Common myeloid progenitor, CD34-positive (primary cell): ENCODE results near the gene TSPYL6.

Experiments
- CTCF ChIA-PET: fragments of 350-600 bp; sonication (Branson Sonifier 250); formaldehyde crosslinking; loops from one replicate; lab custom pipeline; 2021; ENCODE audit warnings: antibody characterized with exemption; lab: Charles Lee
- POLR2A ChIA-PET: fragments of 350-600 bp; sonication (Branson Sonifier 250); formaldehyde crosslinking; loops from one replicate; lab custom pipeline; 2021; ENCODE audit warnings: antibody characterized with exemption; lab: Charles Lee
- DNase-seq, 3 donors: peaks; one replicate each; pipeline versions ENCODE4 v3.0.0 to v3.0.0-alpha.2; 2013
- H3K27ac ChIP-seq, 2 experiments: 1 replicate in 1 of 2; 2 replicates in 1 of 2; pipeline ENCODE4 v1.7.0; 2013; ENCODE audit warnings: inconsistent platforms in 2 of 2, low read length in 2 of 2, mild to moderate bottlenecking in 2 of 2, low read depth in 1 of 2, moderate library complexity in 1 of 2; ENCODE audit not compliant: severe bottlenecking in 2 of 2, insufficient read depth in 1 of 2, poor library complexity in 1 of 2
- H3K27me3 ChIP-seq, 5 experiments: replicated peaks in 2 of 5; 1 replicate in 3 of 5; 2 replicates in 2 of 5; pipeline versions ENCODE4 v1.6.1 to v1.7.0; 2013; ENCODE audit warnings: low read length in 4 of 5, mild to moderate bottlenecking in 2 of 5, moderate library complexity in 2 of 5, inconsistent platforms in 1 of 5; ENCODE audit not compliant: insufficient read depth in 5 of 5, control insufficient read depth in 4 of 5
- H3K36me3 ChIP-seq, 4 experiments: 1 replicate in 2 of 4; 2 replicates in 2 of 4; pipeline versions ENCODE4 v1.6.1 to v1.7.0; 2013; ENCODE audit warnings: low read length in 3 of 4, control low read depth in 1 of 4, mild to moderate bottlenecking in 1 of 4; ENCODE audit not compliant: control insufficient read depth in 4 of 4, insufficient read depth in 4 of 4
- H3K4me1 ChIP-seq, 4 experiments: 1 replicate in 3 of 4; 2 replicates in 1 of 4; pipeline versions ENCODE4 v1.6.1 to v1.7.1; 2013; ENCODE audit warnings: low read length in 3 of 4, mild to moderate bottlenecking in 3 of 4, control low read depth in 1 of 4, inconsistent platforms in 1 of 4, moderate library complexity in 1 of 4; ENCODE audit not compliant: control insufficient read depth in 4 of 4, insufficient read depth in 4 of 4; ENCODE audit errors: control extremely low read depth in 1 of 4
- H3K4me3 ChIP-seq, 7 experiments: 1 replicate in 4 of 7; 2 replicates in 3 of 7; pipeline versions ENCODE4 v1.5.1 to v1.7.0; 2013; ENCODE audit warnings: mild to moderate bottlenecking in 7 of 7, low read length in 6 of 7, moderate library complexity in 6 of 7, inconsistent platforms in 2 of 7, low read depth in 2 of 7, control low read depth in 1 of 7; ENCODE audit not compliant: insufficient read depth in 4 of 7, control insufficient read depth in 1 of 7; ENCODE audit errors: extremely low read depth in 1 of 7
- H3K9me3 ChIP-seq, 5 experiments: 1 replicate in 4 of 5; 2 replicates in 1 of 5; pipeline versions ENCODE4 v1.6.1 to v1.7.1; 2013; ENCODE audit warnings: low read length in 4 of 5, mild to moderate bottlenecking in 2 of 5, inconsistent platforms in 1 of 5, low read depth in 1 of 5, moderate library complexity in 1 of 5; ENCODE audit not compliant: control insufficient read depth in 4 of 5, insufficient read depth in 2 of 5; ENCODE audit errors: control extremely low read depth in 1 of 5
- WGBS: methylation state at CpG from one replicate; pipeline ENCODE4 v1.1.5; 2013; ENCODE audit not compliant: insufficient coverage; 5-methylcytosine and 5-hydroxymethylcytosine counted together

The TSPYL6 gene

GRCh38 chr2:54287532-54287931 is 31.5 kb upstream of the TSPYL6 start:
- no peaks in the 10 kb centered on the region for H3K27me3 ChIP-seq
- H3K27ac ChIP-seq = no peak overlapping the region
- H3K36me3 ChIP-seq = no peaks in the 10 kb centered on the region
- POLR2A ChIA-PET = no interaction called here
- CTCF ChIA-PET = interaction anchor here (0.8 kb wide), 1 partner anchor 54 kb away, joined by 3 read pairs; no protein-coding TSS in a partner anchor
- peaks cover 0 to 2% (median 0%) of the 10 kb centered on the region in 5 experiments for H3K9me3 ChIP-seq
- H3K4me1 ChIP-seq = no peaks in the 10 kb centered on the region
- DNase-seq = no peak
- H3K4me3 ChIP-seq = no peak overlapping the region
- 90% methylated on average over 2 of the region's 2 CpGs for WGBS

GRCh38 chr2:54285451-54285850 is 29.4 kb upstream of the TSPYL6 start:
- Histone ChIP-seq H3K4me1 (no peaks in the 10 kb centered on the region), H3K27me3 (no peaks in the 10 kb centered on the region), H3K27ac (no peak overlapping the region), H3K4me3 (no peak overlapping the region), H3K9me3 (peaks cover 0 to 2% (median 0%) of the 10 kb centered on the region in 5 experiments), H3K36me3 (no peaks in the 10 kb centered on the region)
- ChIA-PET POLR2A (no interaction called here), CTCF (no interaction called here)
- 100% methylated on average over 1 of the region's 1 CpG for WGBS
- no peak for DNase-seq

- Histone ChIP-seq H3K9me3 (peaks cover 0 to 2% (median 0%) of the 10 kb centered on the region in 5 experiments), H3K27me3 (no peaks in the 10 kb centered on the region), H3K27ac (no peak overlapping the region), H3K4me1 (no peaks in the 10 kb centered on the region), H3K36me3 (no peaks in the 10 kb centered on the region), H3K4me3 (no peak overlapping the region)
- POLR2A ChIA-PET = no interaction called here
- no peak for DNase-seq
- CTCF ChIA-PET = no interaction called here
- 100% methylated on average over 2 of the region's 3 CpGs for WGBS
Observed at GRCh38 chr2:54284826-54285225, 28.8 kb upstream of the TSPYL6 start.

- no peaks in the 10 kb centered on the region for H3K9me3 ChIP-seq
- H3K27ac ChIP-seq = no peak overlapping the region
- no peak for DNase-seq
- ChIA-PET POLR2A (no interaction called here), CTCF (no interaction called here)
- H3K27me3 ChIP-seq = no peaks in the 10 kb centered on the region
- WGBS = no CpG with 5 or more reads among the region's 2 CpGs
- H3K4me3 ChIP-seq = no peak overlapping the region
- peaks cover 0 to 2% (median 0%) of the 10 kb centered on the region in 4 experiments for H3K4me1 ChIP-seq
- no peaks in the 10 kb centered on the region for H3K36me3 ChIP-seq
Observed at GRCh38 chr2:54279385-54279784, 23.4 kb upstream of the TSPYL6 start.

GRCh38 chr2:54275541-54275940 is 19.5 kb upstream of the TSPYL6 start:
- DNase-seq = no peak
- Histone ChIP-seq H3K4me3 (no peak overlapping the region), H3K36me3 (peaks cover 0 to 2% (median 0%) of the 10 kb centered on the region in 4 experiments), H3K27ac (no peak overlapping the region), H3K9me3 (no peaks in the 10 kb centered on the region), H3K27me3 (no peaks in the 10 kb centered on the region), H3K4me1 (peaks cover 0 to 5% (median under 1%) of the 10 kb centered on the region in 4 experiments)
- ChIA-PET CTCF (interaction anchor here (1.2 to 1.4 kb wide), 2 partner anchors 9 to 13 kb away, joined by 4 to 5 read pairs; no protein-coding TSS in a partner anchor), POLR2A (no interaction called here)
- no CpG with 5 or more reads among the region's 2 CpGs for WGBS

- H3K4me1 ChIP-seq = peaks cover 0 to 5% (median under 1%) of the 10 kb centered on the region in 4 experiments
- no peak overlapping the region for H3K4me3 ChIP-seq
- H3K27ac ChIP-seq = no peak overlapping the region
- CTCF ChIA-PET = interaction anchor here (1.2 to 1.4 kb wide), 2 partner anchors 8 to 14 kb away, joined by 4 to 5 read pairs; no protein-coding TSS in a partner anchor
- H3K9me3 ChIP-seq = no peaks in the 10 kb centered on the region
- WGBS = 100% methylated on average over 1 of the region's 1 CpG
- DNase-seq = no peak
- H3K36me3 ChIP-seq = peaks cover 0 to 2% (median 0%) of the 10 kb centered on the region in 4 experiments
- POLR2A ChIA-PET = no interaction called here
- no peaks in the 10 kb centered on the region for H3K27me3 ChIP-seq
Observed at GRCh38 chr2:54274781-54275242, 18.8 kb upstream of the TSPYL6 start.

GRCh38 chr2:54271843-54272627 is 16.0 kb upstream of the TSPYL6 start:
- H3K36me3 ChIP-seq = peaks cover 0 to 2% (median 0%) of the 10 kb centered on the region in 4 experiments
- no peak overlapping the region for H3K4me3 ChIP-seq
- ChIA-PET POLR2A (no interaction called here), CTCF (no interaction called here)
- peak in 2 of 3 donors; percentile 45 to 53 for DNase-seq
- H3K9me3 ChIP-seq = no peaks in the 10 kb centered on the region
- H3K4me1 ChIP-seq = peaks cover 0 to 5% (median under 1%) of the 10 kb centered on the region in 4 experiments
- H3K27ac ChIP-seq = no peak overlapping the region
- no peaks in the 10 kb centered on the region for H3K27me3 ChIP-seq
- 100% methylated on average over 2 of the region's 6 CpGs for WGBS
